SK-N-SH treated with all-trans-retinoic acid at 6 μM for 48 hours (cell line): ENCODE data around the gene FHIT.

ENCODE experiments used
- ATAC-seq: fragments of 200-7000 bp; cut with Tn5 transposase; 3 replicates; pipeline ENCODE4 v1.9.1; 2020; ENCODE audit warnings: mild to moderate bottlenecking, moderate library complexity
- CSDC2 ChIP-seq: fragments of 250-450 bp; sonication (Bioruptor Pico); IDR thresholded peaks from 2 replicates; pipeline ENCODE4 v1.5.0; 2020; ENCODE audit warnings: mild to moderate bottlenecking, moderate library complexity
- GLIS3 ChIP-seq: fragments of 250-450 bp; sonication (Bioruptor Pico); IDR thresholded peaks from 2 replicates; pipeline ENCODE4 v1.5.0; 2020; ENCODE audit warnings: mild to moderate bottlenecking, moderate library complexity
- ISL1 ChIP-seq: fragments of 250-450 bp; sonication (Bioruptor Pico); IDR thresholded peaks from 2 replicates; pipeline ENCODE4 v2.1.2; 2022; ENCODE audit warnings: mild to moderate bottlenecking, moderate library complexity
- OSR1 ChIP-seq: fragments of 250-450 bp; sonication (Bioruptor Pico); IDR thresholded peaks from 2 replicates; pipeline ENCODE4 v1.8.0; 2022; ENCODE audit warnings: moderate library complexity, mild to moderate bottlenecking, inconsistent platforms
- PPARA ChIP-seq: fragments of 250-450 bp; sonication (Bioruptor Pico); IDR thresholded peaks from 2 replicates; pipeline ENCODE4 v1.5.0; 2020; ENCODE audit warnings: mild to moderate bottlenecking, borderline replicate concordance
- RARB ChIP-seq: fragments of 250-450 bp; sonication (Bioruptor Pico); IDR thresholded peaks from 2 replicates; pipeline ENCODE4 v1.8.0; 2021; ENCODE audit warnings: mild to moderate bottlenecking, moderate library complexity
- SNAI2 ChIP-seq: fragments of 250-450 bp; sonication (Bioruptor Pico); IDR thresholded peaks from 2 replicates; pipeline ENCODE4 v1.5.0; 2020; ENCODE audit warnings: mild to moderate bottlenecking, moderate library complexity
- TCF4 ChIP-seq: fragments of 250-450 bp; sonication (Bioruptor Pico); IDR thresholded peaks from 2 replicates; pipeline ENCODE4 v1.8.0; 2021; ENCODE audit warnings: mild to moderate bottlenecking, moderate library complexity, borderline replicate concordance
- TOX ChIP-seq: fragments of 250-450 bp; sonication (Bioruptor Pico); IDR thresholded peaks from 2 replicates; pipeline ENCODE4 v1.8.0; 2021; ENCODE audit warnings: mild to moderate bottlenecking, moderate library complexity, borderline replicate concordance
- ZC3H10 ChIP-seq: fragments of 250-450 bp; sonication (Bioruptor Pico); IDR thresholded peaks from 2 replicates; pipeline ENCODE4 v1.5.1; 2021; ENCODE audit warnings: mild to moderate bottlenecking, moderate library complexity
- ZFP30 ChIP-seq: fragments of 450-650 bp; formaldehyde crosslinking; IDR thresholded peaks from 2 replicates; pipeline ENCODE4 v1.5.0; 2022; ENCODE audit warnings: mild to moderate bottlenecking, moderate library complexity
- ZNF70 ChIP-seq: fragments of 450-650 bp; formaldehyde crosslinking; IDR thresholded peaks from 2 replicates; pipeline ENCODE4 v1.5.0; 2020; ENCODE audit warnings: mild to moderate bottlenecking, moderate library complexity
- ZNF8 ChIP-seq: fragments of 450-650 bp; formaldehyde crosslinking; IDR thresholded peaks from 2 replicates; pipeline ENCODE4 v1.5.0; 2020; ENCODE audit warnings: mild to moderate bottlenecking, moderate library complexity
- TF ChIP-seq, protein P1 (sequence below): fragments of 250-450 bp; sonication (Bioruptor Pico); IDR thresholded peaks from 2 replicates; pipeline ENCODE4 v1.8.0; 2021; ENCODE audit warnings: low read depth, mild to moderate bottlenecking, moderate library complexity, borderline replicate concordance
- TF ChIP-seq, protein P2 (sequence below): fragments of 250-450 bp; sonication (Bioruptor Pico); IDR thresholded peaks from 2 replicates; pipeline ENCODE4 v1.8.0; 2020; ENCODE audit warnings: mild to moderate bottlenecking, moderate library complexity, borderline replicate concordance
- TF ChIP-seq, protein P3 (sequence below): fragments of 250-450 bp; sonication (Bioruptor Pico); IDR thresholded peaks from 2 replicates; pipeline ENCODE4 v1.5.1; 2021; ENCODE audit warnings: mild to moderate bottlenecking, moderate library complexity
- TF ChIP-seq, protein P4 (sequence below): fragments of 250-450 bp; sonication (Bioruptor Pico); IDR thresholded peaks from 2 replicates; pipeline ENCODE4 v1.5.0; 2020; ENCODE audit warnings: mild to moderate bottlenecking, moderate library complexity
- TF ChIP-seq, protein P5 (sequence below): fragments of 250-450 bp; sonication (Bioruptor Pico); IDR thresholded peaks from 2 replicates; pipeline ENCODE4 v1.5.1; 2020; ENCODE audit warnings: low read depth, mild to moderate bottlenecking, moderate library complexity

Gene FHIT

DNA sequence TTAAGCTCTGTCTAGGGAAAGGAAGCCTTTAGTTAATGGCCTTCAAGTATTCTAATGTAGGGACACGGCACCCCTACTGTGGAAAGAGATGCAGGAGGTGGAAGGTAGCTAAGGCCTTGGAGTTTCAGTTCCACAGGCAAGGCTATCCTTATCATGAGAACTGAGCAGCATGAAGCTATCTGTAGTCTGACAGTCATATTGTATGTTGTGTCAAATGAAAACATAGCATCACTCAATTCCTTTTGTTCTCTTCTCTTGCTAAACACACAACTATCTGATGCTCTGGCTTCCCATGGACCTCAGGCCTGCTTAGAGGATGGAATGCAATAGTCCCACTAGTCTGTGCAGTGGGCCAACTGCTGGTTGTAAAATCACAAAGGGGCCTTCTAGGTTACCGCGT lies 380.9 kb downstream of the FHIT start:
- ATAC-seq, result no peak
- TF ChIP-seq, protein P1, sequence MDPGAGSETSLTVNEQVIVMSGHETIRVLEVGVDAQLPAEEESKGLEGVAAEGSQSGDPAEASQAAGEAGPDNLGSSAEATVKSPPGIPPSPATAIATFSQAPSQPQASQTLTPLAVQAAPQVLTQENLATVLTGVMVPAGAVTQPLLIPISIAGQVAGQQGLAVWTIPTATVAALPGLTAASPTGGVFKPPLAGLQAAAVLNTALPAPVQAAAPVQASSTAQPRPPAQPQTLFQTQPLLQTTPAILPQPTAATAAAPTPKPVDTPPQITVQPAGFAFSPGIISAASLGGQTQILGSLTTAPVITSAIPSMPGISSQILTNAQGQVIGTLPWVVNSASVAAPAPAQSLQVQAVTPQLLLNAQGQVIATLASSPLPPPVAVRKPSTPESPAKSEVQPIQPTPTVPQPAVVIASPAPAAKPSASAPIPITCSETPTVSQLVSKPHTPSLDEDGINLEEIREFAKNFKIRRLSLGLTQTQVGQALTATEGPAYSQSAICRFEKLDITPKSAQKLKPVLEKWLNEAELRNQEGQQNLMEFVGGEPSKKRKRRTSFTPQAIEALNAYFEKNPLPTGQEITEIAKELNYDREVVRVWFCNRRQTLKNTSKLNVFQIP (CRISPR knock-in tag), result no peak
- TF ChIP-seq ZC3H10 (CRISPR knock-in tag) (no peak), RARB (CRISPR knock-in tag) (no peak), TCF4 (CRISPR knock-in tag) (no peak), TOX (CRISPR knock-in tag) (no peak), PPARA (CRISPR knock-in tag) (no peak)

DNA sequence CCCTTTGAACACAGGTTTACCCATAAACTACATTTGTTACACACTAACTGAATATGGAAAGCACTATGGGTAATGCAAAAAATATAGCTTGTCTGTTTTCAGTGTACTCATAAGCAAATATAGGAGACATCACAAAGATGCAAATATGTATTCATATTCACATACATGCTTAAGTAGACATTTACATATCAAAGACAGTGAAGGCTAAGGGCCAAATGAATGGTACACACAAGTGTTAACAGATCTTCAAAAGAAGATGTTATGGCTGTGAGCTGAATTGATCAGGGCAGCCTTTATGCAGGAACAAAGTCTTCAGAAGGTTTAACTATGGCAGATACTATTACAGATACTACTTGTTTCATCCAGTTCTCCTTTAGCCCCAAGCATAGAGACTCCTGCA lies 384.1 kb downstream of the FHIT start:
- no peak for ATAC-seq
- TF ChIP-seq, protein P2, sequence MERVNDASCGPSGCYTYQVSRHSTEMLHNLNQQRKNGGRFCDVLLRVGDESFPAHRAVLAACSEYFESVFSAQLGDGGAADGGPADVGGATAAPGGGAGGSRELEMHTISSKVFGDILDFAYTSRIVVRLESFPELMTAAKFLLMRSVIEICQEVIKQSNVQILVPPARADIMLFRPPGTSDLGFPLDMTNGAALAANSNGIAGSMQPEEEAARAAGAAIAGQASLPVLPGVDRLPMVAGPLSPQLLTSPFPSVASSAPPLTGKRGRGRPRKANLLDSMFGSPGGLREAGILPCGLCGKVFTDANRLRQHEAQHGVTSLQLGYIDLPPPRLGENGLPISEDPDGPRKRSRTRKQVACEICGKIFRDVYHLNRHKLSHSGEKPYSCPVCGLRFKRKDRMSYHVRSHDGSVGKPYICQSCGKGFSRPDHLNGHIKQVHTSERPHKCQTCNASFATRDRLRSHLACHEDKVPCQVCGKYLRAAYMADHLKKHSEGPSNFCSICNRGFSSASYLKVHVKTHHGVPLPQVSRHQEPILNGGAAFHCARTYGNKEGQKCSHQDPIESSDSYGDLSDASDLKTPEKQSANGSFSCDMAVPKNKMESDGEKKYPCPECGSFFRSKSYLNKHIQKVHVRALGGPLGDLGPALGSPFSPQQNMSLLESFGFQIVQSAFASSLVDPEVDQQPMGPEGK (CRISPR knock-in tag), result no peak
- TF ChIP-seq, protein P1 (CRISPR knock-in tag), result no peak
- TF ChIP-seq CSDC2 (CRISPR knock-in tag), result no peak
- no peak for TF ChIP-seq TCF4 (CRISPR knock-in tag)
- no peak for TF ChIP-seq ZNF8 (CRISPR knock-in tag)
- TF ChIP-seq OSR1 (CRISPR knock-in tag), result no peak
- TF ChIP-seq TOX (CRISPR knock-in tag), result no peak

DNA sequence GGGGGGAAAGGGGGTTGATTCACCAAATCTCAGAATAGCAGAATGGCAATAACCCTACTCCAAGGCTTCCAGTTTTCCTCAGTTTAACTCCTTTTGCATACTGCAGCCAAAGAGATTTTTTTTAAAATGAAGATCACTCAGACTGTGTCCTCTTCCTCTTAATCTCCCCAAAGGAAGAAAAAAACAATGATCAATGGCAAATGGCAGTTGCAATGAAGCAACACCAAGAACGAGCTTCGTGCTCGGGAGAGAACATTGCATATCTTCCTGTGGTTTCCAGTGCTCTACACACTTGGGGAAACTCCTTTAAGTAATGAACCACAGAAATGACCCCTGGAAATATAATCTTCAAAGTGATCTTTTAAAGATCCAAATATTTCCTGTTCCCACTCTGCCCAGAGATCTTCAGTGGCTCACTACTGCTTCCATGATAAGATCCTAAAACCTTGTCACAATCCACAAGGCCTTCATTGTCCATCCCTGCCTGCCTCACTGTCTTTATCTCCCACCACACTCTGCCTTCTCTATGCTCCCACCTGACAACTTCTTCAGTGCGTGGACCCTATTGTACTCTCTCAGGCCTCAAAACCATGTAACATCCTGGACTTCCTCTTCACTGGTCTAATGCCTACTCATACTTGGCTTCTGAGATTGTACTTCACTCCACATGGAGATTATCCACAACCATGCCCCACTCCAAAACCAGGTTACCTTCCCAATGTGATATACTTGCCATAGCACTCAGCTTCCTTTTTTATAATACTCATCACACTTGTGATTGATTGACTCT lies 394.8 kb downstream of the FHIT start:
- no peak for TF ChIP-seq ZNF70 (CRISPR knock-in tag)
- TF ChIP-seq RARB (CRISPR knock-in tag), result no peak
- TF ChIP-seq TCF4 (CRISPR knock-in tag), result no peak
- TF ChIP-seq ISL1 (CRISPR knock-in tag), result no peak
- TF ChIP-seq, protein P3, sequence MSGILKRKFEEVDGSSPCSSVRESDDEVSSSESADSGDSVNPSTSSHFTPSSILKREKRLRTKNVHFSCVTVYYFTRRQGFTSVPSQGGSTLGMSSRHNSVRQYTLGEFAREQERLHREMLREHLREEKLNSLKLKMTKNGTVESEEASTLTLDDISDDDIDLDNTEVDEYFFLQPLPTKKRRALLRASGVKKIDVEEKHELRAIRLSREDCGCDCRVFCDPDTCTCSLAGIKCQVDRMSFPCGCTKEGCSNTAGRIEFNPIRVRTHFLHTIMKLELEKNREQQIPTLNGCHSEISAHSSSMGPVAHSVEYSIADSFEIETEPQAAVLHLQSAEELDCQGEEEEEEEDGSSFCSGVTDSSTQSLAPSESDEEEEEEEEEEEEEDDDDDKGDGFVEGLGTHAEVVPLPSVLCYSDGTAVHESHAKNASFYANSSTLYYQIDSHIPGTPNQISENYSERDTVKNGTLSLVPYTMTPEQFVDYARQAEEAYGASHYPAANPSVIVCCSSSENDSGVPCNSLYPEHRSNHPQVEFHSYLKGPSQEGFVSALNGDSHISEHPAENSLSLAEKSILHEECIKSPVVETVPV (CRISPR knock-in tag), result no peak
- TF ChIP-seq, protein P4, sequence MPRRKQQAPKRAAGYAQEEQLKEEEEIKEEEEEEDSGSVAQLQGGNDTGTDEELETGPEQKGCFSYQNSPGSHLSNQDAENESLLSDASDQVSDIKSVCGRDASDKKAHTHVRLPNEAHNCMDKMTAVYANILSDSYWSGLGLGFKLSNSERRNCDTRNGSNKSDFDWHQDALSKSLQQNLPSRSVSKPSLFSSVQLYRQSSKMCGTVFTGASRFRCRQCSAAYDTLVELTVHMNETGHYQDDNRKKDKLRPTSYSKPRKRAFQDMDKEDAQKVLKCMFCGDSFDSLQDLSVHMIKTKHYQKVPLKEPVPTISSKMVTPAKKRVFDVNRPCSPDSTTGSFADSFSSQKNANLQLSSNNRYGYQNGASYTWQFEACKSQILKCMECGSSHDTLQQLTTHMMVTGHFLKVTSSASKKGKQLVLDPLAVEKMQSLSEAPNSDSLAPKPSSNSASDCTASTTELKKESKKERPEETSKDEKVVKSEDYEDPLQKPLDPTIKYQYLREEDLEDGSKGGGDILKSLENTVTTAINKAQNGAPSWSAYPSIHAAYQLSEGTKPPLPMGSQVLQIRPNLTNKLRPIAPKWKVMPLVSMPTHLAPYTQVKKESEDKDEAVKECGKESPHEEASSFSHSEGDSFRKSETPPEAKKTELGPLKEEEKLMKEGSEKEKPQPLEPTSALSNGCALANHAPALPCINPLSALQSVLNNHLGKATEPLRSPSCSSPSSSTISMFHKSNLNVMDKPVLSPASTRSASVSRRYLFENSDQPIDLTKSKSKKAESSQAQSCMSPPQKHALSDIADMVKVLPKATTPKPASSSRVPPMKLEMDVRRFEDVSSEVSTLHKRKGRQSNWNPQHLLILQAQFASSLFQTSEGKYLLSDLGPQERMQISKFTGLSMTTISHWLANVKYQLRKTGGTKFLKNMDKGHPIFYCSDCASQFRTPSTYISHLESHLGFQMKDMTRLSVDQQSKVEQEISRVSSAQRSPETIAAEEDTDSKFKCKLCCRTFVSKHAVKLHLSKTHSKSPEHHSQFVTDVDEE (CRISPR knock-in tag), result no peak
- no peak for TF ChIP-seq GLIS3 (CRISPR knock-in tag)
- no peak for TF ChIP-seq OSR1 (CRISPR knock-in tag)
- no peak for TF ChIP-seq ZNF8 (CRISPR knock-in tag)
- TF ChIP-seq, protein P5, sequence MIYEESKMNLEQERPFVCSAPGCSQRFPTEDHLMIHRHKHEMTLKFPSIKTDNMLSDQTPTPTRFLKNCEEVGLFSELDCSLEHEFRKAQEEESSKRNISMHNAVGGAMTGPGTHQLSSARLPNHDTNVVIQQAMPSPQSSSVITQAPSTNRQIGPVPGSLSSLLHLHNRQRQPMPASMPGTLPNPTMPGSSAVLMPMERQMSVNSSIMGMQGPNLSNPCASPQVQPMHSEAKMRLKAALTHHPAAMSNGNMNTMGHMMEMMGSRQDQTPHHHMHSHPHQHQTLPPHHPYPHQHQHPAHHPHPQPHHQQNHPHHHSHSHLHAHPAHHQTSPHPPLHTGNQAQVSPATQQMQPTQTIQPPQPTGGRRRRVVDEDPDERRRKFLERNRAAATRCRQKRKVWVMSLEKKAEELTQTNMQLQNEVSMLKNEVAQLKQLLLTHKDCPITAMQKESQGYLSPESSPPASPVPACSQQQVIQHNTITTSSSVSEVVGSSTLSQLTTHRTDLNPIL (CRISPR knock-in tag), result no peak
- no peak for TF ChIP-seq SNAI2 (CRISPR knock-in tag)
- TF ChIP-seq TOX (CRISPR knock-in tag), result no peak
- TF ChIP-seq ZFP30 (CRISPR knock-in tag), result no peak

More for the DNA sequence above, 394.8 kb downstream of the FHIT start:
- ATAC-seq, result no peak
